HG03025 (cell line): ENCODE measurements around the gene B3GNT4.
"Not testable (repeated sequence)": the region's sequence is repeated elsewhere in the genome, so short reads cannot be mapped to it uniquely, and the experiment has no call there.

ENCODE experiments used
- ATAC-seq: cut with Tn5 transposase; IDR thresholded peaks from one replicate; pipeline ENCODE4 v1.9.1; 2021; ENCODE audit warnings: mild to moderate bottlenecking, moderate library complexity; ENCODE audit not compliant: unreplicated experiment, low FRiP score

B3GNT4 gene

DNA sequence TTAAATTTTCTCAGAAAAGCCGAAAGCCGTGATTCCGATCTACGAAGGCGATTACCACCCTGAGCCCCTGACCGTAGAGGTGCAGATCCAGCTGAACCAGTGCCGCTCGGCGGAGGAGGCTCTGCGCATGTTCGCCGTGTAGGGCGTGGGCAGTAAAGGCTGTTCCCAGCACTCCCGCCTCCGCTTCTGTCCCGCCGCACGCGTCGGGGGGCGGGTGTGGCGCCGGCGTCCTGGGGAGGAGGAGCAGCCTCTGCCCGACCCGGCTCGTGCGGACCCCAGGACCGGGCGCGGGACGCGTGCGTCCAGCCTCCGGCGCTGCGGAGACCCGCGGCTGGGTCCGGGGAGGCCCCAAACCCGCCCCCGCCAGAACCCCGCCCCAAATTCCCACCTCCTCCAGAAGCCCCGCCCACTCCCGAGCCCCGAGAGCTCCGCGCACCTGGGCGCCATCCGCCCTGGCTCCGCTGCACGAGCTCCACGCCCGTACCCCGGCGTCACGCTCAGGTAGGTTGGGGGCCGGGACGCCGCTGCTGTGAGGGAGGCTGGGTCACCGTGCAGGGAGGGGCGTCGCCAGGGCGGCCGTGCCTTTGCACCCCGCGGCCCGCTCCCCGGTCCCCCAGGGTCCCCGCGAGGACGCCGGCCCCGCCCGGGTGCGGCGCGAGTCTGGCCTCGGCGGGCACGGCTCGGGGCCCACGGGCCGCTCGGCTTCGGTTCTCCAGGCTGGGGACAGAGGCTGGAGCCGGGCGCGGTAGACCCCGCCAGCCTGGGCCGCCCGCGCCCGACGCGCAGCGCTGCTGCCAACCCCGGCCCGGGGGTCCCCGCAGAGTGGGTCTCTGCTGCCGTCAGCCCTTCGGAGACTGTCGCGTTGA lies at the start of gene B3GNT4:
B3GNT4 (plus strand) TSS at position 409 of the 866 bp plus-strand sequence. CDS start 910 bp downstream, outside the sequence.
- no peak for ATAC-seq

DNA sequence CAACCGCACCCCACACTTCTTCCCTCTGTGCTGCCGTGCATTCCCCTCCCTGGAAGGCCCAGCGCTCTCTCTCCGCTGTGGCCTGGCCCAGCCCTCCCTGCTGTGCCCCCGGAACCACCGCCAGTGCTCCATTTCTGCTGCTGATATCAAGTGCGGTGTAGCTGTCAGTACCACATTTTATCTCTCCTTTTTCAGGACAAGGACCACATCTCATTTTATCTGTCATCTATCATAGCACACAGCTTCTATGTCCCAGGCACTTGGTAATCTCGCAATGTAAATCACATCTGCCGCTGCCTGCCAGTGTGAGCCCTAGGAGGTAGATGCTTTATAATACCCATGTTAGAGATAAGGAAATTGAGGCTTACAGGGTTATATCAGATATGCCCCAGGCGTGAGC lies 47.8 kb upstream of the B3GNT4 start:
- no peak for ATAC-seq

DNA sequence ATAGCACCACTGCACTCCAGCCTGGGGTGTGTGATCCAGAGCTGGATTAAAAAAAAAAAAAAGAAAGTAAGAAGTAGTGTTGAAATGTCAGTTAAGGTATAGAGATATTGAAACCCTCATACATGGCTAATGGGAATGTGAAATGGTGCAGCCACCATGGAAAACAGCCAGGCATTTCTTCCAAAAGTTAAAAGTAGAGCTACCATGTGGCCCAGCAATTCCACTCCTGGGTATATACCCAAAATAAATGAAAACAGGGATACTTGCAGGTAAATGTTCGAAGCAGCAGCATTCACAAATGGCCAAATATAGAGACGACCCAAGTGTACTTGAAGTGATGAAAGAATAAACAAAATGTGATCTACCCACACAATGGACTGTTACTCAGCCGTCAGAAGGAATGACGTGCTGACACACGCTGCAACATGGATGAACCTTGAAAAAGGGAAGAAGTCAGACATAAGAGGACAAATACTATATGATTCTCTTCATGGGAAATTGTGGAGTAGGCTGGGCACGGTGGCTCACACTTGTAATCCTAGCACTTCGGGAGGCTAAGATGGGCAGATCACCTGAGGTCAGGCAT lies 44.7 kb upstream of the B3GNT4 start:
- no peak for ATAC-seq

DNA sequence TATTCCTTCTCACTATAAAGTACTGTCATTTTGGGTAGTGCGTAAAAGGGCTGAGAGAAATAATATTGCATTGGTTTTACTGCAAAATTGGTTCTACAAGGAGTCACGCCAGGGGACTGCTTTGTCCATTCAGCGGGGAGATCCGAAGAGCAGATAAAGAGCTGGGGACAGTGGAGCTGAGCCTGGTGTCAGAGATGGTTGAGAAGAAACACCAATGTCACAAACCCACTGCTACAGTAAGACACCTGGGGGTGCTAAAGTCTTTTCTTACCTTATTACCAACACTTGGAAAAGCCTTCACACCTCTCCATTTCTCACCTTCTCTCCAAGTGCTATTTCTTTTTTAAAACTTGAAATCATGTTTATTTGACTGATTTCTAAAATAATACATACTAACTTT lies 43.6 kb upstream of the B3GNT4 start:
- no peak for ATAC-seq

DNA sequence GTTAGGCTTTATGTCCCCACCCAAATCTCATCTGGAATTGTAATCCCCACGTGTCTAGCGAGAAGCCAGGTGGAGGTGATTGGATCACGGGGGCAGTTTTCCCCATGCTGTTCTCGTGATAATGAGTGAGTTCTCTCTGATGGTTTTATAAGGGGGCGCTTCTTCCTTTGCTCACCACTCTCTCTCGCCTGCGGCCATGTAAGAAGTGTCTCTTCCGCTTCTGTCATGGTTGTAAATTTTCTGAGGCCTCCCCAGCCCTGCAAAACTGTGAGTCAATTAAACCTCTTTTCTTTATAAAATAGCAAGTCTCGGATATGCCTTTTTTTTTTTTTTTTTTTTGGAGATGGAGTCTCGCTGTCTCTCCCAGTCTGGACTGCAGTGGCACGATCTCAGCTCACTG lies 42.7 kb upstream of the B3GNT4 start:
- ATAC-seq, result no peak

DNA sequence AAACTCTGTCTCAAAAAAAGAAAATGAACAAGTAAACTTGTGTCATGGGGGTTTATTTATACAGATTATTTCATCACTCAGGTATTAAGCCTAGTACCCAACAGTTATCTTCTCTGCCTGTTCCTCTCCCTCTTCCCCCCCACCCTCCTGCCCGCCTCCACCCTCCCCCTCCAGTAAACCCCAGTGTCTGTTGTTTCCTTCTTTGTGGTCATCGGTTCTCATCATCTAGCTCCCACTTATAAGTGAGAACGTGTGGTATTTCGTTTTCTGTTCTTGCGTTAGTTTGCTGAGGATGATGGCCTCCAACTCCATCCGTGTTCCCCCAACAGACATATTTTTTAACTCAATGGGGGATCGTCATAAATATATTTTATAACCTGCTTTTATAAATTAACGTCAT lies 41.8 kb upstream of the B3GNT4 start:
- no peak for ATAC-seq

DNA sequence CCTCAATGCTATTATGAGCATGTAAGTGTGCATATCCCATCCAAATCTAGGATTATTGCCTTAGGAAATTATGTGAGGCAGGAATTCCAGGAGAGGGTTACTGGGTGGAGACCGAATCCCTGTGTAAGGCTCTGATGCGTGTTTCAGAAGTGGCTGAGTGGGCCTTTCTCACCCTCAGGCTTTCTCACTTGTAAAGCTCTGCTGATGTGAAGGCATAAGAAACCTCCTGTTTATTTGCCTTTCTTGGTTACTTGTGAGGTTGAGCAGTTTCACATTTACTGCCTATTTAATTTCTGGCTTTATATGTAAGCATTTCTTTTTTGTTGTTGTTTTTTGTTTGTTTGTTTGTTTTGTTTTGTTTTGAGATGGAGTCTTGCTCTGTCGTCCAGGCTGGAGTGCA lies 40.5 kb upstream of the B3GNT4 start:
- ATAC-seq, result no peak

DNA sequence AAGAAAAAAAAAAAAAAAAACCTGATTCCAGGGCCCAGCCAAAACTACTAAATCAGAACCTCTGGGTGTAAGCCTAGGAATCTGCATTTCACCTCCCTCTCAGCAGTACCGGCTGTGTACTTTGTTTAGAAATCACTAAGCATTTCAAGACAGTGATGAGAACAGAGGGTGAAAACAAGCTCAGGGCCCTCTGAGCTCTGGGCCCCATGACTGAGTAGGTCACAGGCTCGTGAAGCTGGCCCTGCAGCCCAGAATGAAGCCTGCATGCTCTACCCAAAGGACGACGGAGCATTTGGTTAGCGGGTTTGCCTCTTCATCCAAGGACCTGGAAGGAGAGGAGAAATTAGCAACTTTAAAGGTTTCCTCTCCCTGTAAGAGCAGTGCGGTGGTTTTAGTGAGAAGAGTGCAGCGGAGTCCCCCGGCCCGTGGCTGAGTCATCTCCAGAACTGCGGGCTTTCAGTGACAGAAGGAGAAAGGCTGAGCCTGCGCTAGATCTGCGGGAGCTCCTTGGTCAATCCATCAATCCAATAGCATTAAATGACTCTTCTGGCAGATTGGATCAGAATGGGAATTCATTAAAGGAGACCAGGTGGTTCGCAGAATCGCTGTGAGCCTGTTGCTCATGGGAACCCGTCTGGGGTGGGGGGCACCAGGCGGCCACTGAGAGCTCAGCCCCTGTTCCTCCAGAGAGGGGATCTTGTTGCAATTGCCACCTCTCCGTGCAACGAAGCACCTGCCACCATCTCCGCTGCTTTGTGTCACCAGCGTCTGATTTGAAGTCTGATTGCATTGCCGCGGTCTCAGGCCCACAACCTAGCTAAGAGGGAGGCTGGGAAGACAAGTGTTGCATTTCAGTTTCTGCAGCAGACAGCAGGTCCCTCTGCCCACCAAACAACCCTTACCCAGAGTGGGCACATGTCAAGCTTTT lies 36.8 kb upstream of the B3GNT4 start:
- peak; percentile 57 for ATAC-seq

DNA sequence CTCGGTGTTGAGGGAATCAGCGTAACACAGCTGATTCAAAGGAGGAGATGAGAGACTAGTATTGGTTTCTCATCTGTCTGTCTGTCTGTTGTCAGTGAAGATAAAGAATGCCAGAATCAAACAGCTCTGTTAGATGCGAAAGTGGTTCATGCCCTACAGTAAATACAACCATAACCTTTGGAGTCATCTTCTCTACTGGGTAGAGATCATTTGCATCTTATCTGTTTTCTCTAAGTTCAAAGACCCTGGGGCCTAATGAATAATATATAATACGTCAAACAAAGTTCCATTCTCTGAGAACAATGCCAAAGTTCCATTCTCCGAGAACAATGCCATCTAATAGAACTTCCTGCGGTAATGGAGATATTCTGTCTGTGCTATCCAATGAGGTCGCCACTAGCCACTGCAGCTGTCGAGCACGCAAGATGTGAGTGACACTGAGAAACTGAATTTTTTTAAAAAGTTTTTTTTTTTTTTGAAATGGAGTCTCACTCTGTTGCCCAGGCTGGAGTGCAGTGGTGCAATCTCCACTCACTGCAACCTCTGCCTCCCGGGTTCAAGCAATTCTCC lies 36.1 kb upstream of the B3GNT4 start:
- no peak for ATAC-seq

DNA sequence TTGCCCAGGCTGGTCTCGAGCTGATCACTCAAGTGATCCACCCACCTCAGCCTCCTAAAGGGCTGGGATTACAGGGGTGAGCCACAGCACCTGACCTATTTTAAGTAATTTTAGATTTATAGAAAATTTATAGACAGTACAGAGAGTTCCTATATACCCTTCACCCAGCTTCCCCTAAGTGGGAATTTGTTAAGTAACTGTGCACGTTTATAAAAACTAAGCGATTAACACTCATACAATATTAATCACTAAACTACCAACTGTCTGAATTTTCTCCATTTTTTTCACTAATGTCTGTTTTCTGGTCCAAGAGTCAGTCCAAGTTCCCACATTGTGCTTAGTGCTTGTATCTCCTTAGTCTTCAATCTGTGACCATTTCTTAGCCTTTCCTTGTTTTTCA lies 35.0 kb upstream of the B3GNT4 start:
- ATAC-seq, result no peak

DNA sequence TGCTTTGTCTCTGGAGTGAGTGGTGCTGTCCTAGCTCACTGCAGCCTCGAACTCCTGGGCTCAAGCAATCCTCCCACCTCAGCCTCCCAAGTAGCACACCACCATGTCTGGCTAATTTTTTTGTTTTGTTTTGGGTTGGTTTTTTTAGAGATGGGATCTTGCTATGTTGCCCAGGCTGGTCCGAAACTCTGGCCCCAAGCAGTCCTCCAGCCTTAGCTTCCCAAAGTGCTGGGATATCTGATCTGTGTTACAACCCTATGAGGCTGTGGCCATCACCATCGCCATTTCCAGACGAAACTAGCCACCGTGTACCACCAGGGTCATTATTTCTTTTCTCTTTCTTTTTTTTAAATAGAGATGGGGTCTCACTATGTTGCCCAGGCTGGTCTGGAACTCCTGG lies 32.1 kb upstream of the B3GNT4 start:
- no peak for ATAC-seq

DNA sequence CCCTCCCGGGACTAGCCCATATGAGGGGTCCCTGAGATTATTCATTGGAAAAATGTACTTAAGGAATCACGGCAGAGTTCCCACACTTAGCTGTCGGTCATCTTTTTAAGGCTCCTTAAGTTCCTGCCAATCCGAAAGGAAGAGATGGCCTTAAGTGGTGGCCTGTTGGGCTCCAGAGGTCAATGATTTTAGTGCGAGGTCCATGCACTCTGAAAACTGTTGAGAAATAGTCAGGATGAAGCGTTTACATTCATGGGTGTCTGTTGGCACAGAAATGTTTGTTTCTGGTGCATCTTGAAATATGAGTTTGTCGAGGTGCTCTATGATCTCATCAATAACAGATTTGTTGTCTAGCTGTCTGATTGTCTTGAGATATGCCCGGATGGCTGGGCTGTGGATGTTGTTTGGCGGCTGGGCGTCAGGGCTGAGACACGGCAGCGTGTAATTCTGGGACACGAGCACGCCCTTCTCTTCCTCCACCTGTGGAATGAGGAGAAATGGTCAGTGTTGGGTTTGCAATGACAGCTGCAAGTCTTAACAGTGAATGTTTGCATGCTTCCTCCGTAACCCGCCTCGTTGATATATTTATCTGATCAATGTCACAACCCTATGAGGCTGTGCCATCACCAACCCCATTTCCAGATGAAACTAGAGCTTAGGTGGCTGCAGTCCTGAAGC lies 31.1 kb upstream of the B3GNT4 start:
- no peak for ATAC-seq

DNA sequence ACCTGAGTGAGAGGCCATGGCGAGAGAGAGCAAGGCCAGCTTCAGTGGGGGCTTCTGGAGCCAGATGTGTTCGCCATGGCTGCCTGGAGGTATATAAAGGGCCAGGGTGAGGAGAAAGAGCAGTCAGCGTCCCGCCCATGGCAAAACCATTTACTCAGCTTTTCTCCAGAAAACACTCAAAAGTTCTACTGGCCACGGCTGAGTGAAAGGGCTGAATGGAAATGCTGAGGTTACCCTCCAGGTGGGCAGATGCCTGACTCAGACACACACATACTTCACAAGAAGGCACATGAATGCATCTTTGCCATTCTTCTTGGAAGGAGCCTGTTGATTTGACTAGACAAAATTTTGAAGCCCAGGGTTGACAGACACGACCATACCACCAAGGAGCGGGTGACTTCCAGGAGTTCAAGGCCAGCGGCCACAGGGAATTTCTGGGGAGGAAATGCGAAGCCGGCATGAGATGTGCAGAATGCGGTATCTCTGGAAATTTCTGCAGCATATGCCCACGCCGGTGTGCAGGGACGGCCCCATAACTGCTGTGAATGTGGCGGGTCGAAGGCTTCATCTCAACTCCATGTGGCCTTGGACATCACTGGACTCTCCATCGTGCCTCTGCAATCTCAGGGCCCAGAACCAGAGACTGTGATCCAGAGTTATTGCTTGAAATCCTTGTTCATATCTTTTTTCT lies 29.2 kb upstream of the B3GNT4 start, which contains the start of gene IL31:
IL31 (minus strand) TSS at position 67 of the 691 bp plus-strand sequence; CDS start at position 18, 49 bp downstream.
- ATAC-seq, result no peak

DNA sequence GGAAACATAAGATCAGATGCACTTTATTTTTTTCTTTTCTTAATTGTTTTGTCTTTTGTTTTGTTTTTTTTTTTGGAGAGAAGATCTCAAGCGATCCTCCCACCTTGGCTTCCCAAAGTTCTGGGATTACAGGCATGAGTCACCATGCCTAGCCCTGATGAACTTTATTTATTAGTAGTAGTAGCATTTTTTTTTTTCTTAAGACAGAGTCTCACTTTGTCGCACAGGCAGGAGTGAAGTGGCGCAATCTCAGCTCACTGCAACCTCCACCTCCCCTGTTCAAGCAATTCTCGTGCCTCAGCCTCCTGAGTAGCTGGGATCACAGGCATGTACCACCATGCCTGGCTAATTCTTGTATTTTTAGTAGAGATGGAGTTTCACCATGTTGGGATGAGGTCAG lies 27.0 kb upstream of the B3GNT4 start:
- not testable (repeated sequence) for ATAC-seq

DNA sequence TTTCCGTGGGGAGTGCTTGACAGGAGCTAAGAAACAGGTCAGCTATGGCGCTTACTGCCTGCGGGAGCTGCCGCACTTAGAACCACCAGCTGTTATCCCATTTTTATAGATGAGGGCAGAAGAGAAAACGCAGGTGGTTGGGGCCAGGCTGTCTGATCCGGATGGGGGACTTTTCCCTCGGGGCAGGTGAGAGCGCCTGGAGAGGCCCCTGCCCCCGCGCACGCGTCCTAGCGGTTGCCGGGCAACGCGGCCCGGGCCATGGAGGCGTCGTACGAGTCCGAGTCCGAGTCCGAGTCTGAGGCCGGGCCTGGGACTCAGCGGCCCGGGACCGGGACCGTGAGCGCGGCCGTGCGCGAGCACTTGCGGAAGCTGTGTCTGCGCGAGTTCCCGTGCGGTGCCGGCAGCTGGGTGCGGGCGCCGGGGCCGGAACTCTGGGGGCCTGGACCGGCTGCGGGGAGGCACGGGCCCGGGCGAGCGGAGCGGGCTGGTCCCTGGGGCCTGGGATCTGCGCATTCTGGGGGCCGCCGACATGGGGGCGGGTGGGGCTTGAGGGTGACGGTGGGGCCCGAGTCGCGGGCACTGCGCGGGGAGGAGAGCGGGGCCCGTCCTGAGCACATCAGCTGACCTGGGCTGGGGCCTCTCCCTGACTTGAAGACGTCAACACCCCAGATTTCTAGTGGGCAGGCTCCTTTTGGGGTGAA lies 20.5 kb upstream of the B3GNT4 start, which contains the start of gene LRRC43:
LRRC43 (plus strand) TSS at position 237 of the 701 bp plus-strand sequence; CDS start at position 259, 22 bp downstream.
- no peak for ATAC-seq

DNA sequence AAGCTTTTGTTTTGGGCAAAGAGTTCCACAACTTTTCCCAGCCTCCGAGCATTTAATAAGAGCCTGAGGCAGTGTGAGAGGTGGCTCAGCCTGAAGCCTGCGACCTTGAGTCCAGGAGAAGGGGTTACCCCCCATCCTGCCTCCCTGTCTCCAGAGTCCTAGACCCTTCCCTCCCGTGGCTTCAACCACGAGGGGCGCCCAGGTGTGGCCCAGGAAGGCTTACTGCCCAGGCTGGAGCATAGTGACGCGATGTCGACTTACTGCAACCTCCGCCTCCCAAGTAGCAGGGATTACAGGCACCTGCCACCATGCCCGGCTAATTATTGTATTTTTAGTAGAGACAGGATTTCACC lies 19.9 kb upstream of the B3GNT4 start:
- no peak for ATAC-seq

DNA sequence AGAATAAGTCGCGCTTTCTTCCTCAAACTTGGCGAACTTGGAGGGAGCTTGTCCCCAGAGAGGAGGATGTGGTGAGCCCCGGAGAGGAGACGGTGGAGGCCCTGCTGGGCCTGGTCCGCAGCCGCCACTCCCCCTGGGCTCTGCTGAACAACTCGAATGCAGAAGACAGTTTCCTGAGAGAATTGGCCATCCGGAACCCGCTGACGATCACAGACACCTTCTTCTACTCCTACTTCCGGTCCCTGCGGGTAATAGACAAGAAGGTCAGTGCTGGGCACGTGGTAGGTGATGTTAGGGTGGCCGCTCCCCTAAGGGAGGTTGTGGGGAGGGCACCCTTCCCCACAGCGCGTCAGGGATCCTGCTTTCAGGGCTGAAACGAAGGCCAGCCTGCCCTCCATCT lies 19.0 kb upstream of the B3GNT4 start:
- ATAC-seq, result no peak

DNA sequence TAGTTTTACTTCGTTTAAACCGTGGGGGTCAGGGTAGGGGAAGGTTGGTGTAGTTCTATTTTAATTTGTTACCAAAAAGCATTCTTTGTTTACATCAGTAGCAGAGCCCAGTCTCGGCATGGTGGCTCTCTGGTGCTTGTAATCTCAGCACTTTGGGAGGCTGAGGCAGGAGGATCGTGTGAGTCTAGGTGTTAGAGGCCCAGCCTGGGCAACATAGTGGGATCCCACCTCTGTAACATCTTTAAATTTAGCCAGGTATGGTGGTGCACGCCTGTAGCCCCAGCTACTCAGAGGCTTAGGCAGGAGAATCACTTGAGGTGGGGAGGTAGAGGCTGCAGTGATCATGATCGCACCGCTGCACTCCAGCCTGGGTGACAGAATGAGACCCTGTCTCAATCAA lies 18.4 kb upstream of the B3GNT4 start:
- no peak for ATAC-seq
